ENCODE data around the gene ABCC8.

ABCC8 gene

GRCh38 chr11:17383461-17383860, 93.2 kb downstream of the ABCC8 start:
- no peak for DNase-seq

- DNase-seq = no peak
Observed at GRCh38 chr11:17382046-17382728, 94.5 kb downstream of the ABCC8 start.

GRCh38 chr11:17381156-17381555, 95.5 kb downstream of the ABCC8 start:
- DNase-seq = no peak

GRCh38 chr11:17379383-17380180, 97.1 kb downstream of the ABCC8 start:
- no peak for DNase-seq

GRCh38 chr11:17378655-17379054, 98.0 kb downstream of the ABCC8 start:
- DNase-seq = no peak

- DNase-seq = no peak
Observed at GRCh38 chr11:17376493-17376892, 100.2 kb downstream of the ABCC8 start.

- DNase-seq = no peak
Observed at GRCh38 chr11:17375547-17375946, 101.1 kb downstream of the ABCC8 start.

- no peak for DNase-seq
Observed at GRCh38 chr11:17371614-17372013, 105.0 kb downstream of the ABCC8 start.

GRCh38 chr11:17369684-17370243, 106.9 kb downstream of the ABCC8 start:
- no peak for DNase-seq

- no peak for DNase-seq
Observed at GRCh38 chr11:17369094-17369493, 107.6 kb downstream of the ABCC8 start.

GRCh38 chr11:17368551-17368950, 108.1 kb downstream of the ABCC8 start:
- DNase-seq = no peak

- DNase-seq = no peak
Observed at GRCh38 chr11:17366495-17366894, 110.2 kb downstream of the ABCC8 start.

GRCh38 chr11:17354601-17354991, 122.0 kb downstream of the ABCC8 start:
- peak; percentile 74 for DNase-seq

GRCh38 chr11:17353821-17354600, 122.6 kb downstream of the ABCC8 start:
- peak; percentile 93 for DNase-seq

- DNase-seq = peak; percentile 93
Observed at GRCh38 chr11:17352950-17353820, 123.5 kb downstream of the ABCC8 start.

- DNase-seq = peak; percentile 59
Observed at GRCh38 chr11:17351510-17352176, 125.0 kb downstream of the ABCC8 start, which contains the start of gene NCR3LG1. NCR3LG1 (plus strand) TSS chr11:17351800; CDS start chr11:17351970, 170 bp downstream.

GRCh38 chr11:17351172-17351509, 125.5 kb downstream of the ABCC8 start:
- DNase-seq = no peak

GRCh38 chr11:17350455-17351171, 126.0 kb downstream of the ABCC8 start:
- DNase-seq = no peak

- DNase-seq = no peak
Observed at GRCh38 chr11:17347676-17348075, 129.0 kb downstream of the ABCC8 start.

- DNase-seq = no peak
Observed at GRCh38 chr11:17343907-17344306, 132.7 kb downstream of the ABCC8 start.

GRCh38 chr11:17343257-17343656, 133.4 kb downstream of the ABCC8 start:
- DNase-seq = no peak

Data from NCI-H526 treated with DMSO at 0.1 percent for 48 hours (cell line).